ENCODE data around the gene SHH.

Gene SHH

DNA sequence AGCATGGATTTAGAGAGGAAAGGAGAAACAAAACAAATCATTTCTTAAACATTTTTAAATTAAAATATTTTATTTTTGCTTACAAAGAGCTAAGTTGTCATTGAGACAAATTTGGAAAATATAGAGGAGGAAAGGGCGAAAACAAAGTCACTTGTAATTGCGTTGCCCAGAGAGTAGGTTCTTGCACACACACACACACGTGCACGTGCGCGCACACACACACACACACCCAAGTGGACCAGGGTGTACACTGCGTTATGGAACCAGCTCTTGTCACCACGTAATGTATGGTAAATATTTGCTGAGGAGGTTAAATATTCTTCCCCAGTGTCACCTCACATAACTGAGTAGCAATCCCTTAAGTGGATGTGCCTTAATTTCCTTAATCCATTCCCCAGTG, 21.6 kb downstream of the SHH start:
- no peak for DNase-seq

DNA sequence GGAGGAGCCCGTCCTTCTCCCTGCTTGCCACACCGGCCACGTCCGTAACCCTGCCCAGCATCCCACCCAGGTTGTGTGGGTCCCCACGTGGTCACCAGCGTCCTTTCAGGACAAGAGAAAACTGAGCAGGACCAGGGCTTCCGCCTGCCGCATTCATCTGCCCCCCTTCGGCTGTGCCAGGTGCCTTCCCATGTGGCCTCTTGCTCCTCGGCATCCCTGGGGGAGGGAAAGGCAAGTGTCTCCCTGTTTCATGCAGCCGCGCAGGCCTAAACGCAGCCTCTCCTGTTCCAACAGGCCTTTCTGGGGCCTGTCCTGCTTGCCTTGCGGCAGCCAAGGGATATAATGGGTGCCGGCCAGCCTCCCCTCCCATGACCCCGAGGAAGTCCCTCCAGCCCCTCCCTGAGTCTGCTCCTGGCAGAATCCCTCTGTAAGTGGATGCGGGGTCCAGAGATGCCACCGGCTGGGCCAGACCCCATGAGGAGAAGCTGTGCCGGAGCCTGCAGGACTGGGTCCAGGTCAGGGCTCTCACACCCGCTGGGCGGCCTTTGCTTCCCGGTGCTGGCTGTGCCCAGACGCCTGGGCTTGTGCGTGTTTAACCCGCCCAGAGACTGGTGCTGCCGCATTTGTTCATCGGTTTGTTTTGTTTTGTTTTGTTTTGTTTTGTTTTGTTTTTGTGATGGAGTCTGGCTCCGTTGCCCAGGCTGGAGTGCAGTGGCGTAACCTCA, 23.1 kb downstream of the SHH start:
- DNase-seq, result no peak

- DNase-seq, result no peak
These were observed 23.7 kb downstream of the SHH start for GRCh38 chr7:155788616-155789000.

DNA sequence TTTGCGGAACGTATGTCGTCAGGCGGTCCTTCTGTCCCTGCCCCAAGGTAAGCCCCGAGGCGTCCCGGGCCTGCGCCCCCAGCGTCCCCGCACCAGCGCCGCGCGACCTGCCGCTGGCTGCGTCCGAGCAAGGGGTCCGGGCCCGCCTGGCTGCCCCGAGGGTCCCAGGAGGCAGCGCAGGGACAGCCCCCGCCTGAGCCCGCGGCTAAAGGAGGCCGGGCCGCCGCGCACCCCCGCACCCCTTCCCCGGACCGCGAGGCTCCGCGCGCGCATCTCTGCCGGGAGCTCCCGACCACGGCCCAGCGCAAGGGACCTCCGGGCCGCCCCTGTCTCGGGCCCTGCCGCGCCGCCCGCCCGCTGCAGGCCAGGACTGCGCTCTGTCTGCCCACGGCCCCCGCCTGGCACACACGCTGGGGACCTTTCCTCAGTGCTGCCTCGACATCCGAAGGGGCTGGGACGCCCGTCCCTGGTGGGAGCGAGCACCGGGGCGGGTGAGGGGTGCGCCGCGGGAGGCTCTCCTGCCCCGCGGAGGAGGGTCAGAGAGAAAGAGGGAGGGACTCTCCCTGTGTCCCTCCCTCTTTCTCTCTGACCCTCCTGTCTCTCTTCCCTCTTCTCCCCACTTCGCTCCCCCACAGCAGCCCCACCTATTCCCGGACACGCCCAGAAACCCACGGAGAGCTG, 25.0 kb downstream of the SHH start:
- DNase-seq, result no peak

GRCh38 chr7:155786491-155786890, 25.8 kb downstream of the SHH start:
- no peak for DNase-seq

GRCh38 chr7:155785536-155785935, 26.7 kb downstream of the SHH start:
- DNase-seq, result no peak

- no peak for DNase-seq
These were observed 29.8 kb downstream of the SHH start for GRCh38 chr7:155782466-155782865.

GRCh38 chr7:155781433-155781832, 30.8 kb downstream of the SHH start:
- DNase-seq, result no peak

- DNase-seq, result no peak
These were observed 31.4 kb downstream of the SHH start for GRCh38 chr7:155780884-155781283.

DNA sequence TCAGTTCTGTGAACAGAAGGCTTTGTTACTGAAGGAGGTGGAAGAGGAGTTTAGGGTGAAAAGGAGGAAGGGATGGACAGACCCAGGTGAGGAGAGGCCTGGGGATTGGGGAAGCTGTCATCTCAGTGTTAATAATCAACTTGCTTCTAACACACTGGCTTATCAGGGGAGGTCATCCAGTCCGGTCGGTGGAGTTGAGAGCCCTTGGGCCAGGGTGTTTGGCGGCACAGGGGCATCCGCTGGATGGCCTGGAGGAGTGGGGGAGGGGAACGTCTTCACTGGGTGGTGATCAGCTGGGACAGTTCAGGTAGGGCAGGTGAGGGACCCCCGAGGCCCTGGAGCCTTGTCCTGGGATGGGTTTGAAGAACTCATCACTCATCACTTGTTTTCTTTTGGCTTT, 33.9 kb downstream of the SHH start:
- no peak for DNase-seq

DNA sequence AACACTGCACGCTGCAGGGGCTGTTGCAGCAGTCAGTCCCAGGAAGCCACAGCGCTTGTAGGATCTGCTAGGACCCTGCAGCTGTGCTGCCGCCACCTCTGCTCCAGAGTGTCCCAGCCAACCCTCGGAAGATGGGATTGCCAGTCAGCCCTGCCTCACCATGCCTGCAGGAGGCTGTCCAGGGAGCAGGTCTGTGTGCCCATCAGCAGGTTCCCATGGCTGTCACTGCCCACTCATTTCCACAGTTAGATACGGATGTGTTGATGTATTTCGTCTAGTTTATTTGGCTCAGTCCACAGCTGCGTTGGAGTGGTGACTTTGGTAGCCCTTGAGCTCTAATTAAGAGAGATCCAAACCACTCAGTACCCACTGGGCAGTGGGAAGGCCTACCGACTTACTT, 35.7 kb downstream of the SHH start:
- DNase-seq, result no peak

- DNase-seq, result no peak
These were observed 36.6 kb downstream of the SHH start for GRCh38 chr7:155775691-155776090.

GRCh38 chr7:155774947-155775346, 37.3 kb downstream of the SHH start:
- DNase-seq, result no peak

DNA sequence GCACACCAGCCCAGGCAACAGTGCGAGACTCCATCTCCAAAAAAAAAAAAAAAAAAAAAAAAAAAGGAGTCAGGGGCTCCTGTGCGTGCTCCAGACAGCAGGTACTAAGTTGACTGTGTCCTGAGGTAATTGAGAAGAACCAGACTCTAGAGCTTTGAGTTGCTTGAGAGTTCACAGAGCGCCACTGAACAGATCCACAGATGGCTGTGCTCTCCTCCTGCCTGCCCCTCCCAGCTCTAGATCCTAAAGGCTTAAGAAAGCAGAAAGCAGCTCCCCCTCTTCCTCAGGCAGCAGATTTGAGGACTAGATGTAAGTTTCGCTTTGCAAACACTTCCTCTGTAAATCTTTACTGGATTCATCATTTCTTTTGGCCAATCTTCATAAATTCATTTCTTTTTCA, 38.7 kb downstream of the SHH start:
- DNase-seq, result no peak

GRCh38 chr7:155770241-155770640, 42.0 kb downstream of the SHH start:
- no peak for DNase-seq

DNA sequence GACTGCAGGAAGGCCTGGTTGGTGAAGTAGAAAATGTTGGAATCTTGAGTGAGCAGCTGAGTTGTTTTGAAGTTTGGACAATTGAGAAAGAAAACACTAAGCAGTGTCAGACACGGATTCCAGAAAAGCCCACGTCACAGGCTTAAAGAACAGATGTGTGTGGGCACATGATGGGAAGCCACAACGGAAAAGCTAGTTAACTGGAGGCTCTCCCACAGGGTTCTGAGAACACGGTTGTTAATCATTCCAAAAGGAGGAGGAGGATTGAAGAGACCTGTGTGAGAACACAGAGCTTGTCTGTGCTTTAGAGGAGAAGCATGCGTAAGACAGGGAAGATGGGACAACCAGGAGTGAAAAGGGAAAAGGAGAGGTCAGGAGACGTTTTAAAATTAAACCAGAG, 42.6 kb downstream of the SHH start:
- no peak for DNase-seq

GRCh38 chr7:155766966-155767916, 45.0 kb downstream of the SHH start:
- no peak for DNase-seq

- DNase-seq, result no peak
These were observed 45.9 kb downstream of the SHH start for GRCh38 chr7:155766386-155766785.

- no peak for DNase-seq
These were observed 46.8 kb downstream of the SHH start for GRCh38 chr7:155765458-155765857.

DNA sequence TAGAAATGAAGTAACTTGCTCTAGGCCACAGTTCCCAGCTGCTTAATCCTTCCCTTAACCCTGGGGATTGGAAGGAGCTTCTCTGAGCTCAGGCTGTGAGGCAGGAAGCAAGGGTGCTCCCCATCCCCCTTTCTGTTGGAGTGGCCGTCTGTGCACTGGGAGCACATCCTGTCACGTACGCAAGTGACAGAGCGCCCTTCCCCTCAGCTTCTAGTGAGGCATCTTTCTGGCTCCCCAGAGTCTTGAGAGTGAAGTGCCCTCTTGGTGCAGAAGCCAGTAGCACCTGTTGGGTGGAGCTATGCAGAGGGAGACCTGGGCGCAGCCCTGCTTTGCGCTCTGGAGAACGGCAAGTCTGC, 47.8 kb downstream of the SHH start:
- no peak for DNase-seq

- no peak for DNase-seq
These were observed 48.4 kb downstream of the SHH start for GRCh38 chr7:155763691-155764437.

- no peak for DNase-seq
These were observed 49.1 kb downstream of the SHH start for GRCh38 chr7:155763122-155763521.

DNA sequence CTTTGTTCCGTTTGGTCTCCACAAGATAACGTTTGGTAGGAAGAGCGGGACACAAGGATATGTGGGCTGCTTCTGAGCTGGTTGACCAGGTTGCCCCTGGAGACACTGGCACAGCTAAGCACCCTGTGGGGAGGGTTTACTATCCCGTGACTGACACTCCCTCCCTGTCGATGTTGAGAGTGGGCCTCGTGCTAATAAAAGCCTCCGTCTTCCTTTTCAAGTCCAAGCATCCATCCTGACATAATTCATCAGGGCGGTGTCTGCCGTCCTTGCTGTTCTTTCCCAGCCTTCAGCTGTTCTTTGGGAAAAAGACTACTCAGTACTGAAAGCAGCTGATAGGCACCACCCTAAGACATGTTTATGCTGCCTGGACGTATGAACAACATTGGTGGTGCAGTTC, 49.6 kb downstream of the SHH start:
- DNase-seq, result no peak

Data from NCI-H2081 treated with DMSO at 0.1 percent for 48 hours (cell line).